H9 (cell line): ENCODE data around the gene SDR42E2. TPM values are rescaled to one million over a fixed set of nuclear protein-coding genes. Genes with fewer than 3 reads are reported as not detected.

Experiments used
- DNase-seq: peaks from one replicate; pipeline ENCODE4 v3.0.0-alpha.2; 2017
- H2AFZ ChIP-seq: one replicate; pipeline ENCODE4 v1.6.1; 2013; ENCODE audit warnings: mild to moderate bottlenecking, low read length, control low read depth, moderate library complexity
- H2AK5ac ChIP-seq: 2 replicates; pipeline ENCODE4 v1.6.1; 2013; ENCODE audit warnings: low read length, control low read depth, mixed read lengths; ENCODE audit not compliant: insufficient read length
- H2BK120ac ChIP-seq: one replicate; pipeline ENCODE4 v1.6.1; 2013; ENCODE audit warnings: low read depth, mild to moderate bottlenecking, low read length, control low read depth, inconsistent platforms; ENCODE audit not compliant: poor library complexity, severe bottlenecking
- H2BK12ac ChIP-seq: 2 replicates; pipeline ENCODE4 v1.6.1; 2013; ENCODE audit warnings: low read length, control low read depth, mixed read lengths, low read depth; ENCODE audit not compliant: insufficient read length
- H2BK15ac ChIP-seq: 2 replicates; pipeline ENCODE4 v1.6.1; 2013; ENCODE audit warnings: low read depth, low read length, control low read depth
- H2BK20ac ChIP-seq: one replicate; pipeline ENCODE4 v1.6.1; 2013; ENCODE audit warnings: low read depth, mild to moderate bottlenecking, low read length, control low read depth, inconsistent platforms; ENCODE audit not compliant: poor library complexity, severe bottlenecking
- H2BK5ac ChIP-seq: 2 replicates; pipeline ENCODE4 v1.6.1; 2013; ENCODE audit warnings: low read length, control low read depth, mixed read lengths; ENCODE audit not compliant: insufficient read length
- H3K14ac ChIP-seq: 2 replicates; pipeline ENCODE4 v1.6.1; 2013; ENCODE audit warnings: low read length, control low read depth; ENCODE audit not compliant: insufficient read depth
- H3K18ac ChIP-seq: 2 replicates; pipeline ENCODE4 v1.6.1; 2013; ENCODE audit warnings: low read depth, mild to moderate bottlenecking, mixed read lengths, low read length, control low read depth; ENCODE audit not compliant: insufficient read length
- H3K23ac ChIP-seq: 2 replicates; pipeline ENCODE4 v1.6.1; 2013; ENCODE audit warnings: low read length, control low read depth, mixed read lengths, low read depth; ENCODE audit not compliant: insufficient read length
- H3K23me2 ChIP-seq: 2 replicates; pipeline ENCODE4 v1.6.1; 2013; ENCODE audit warnings: low read depth, mild to moderate bottlenecking, mixed read lengths, low read length, control low read depth; ENCODE audit not compliant: insufficient read length, poor library complexity, severe bottlenecking
- H3K27ac ChIP-seq: 2 replicates; pipeline ENCODE4 v1.5.1; 2013; ENCODE audit warnings: low read length, control low read depth, mixed read lengths, low read depth; ENCODE audit not compliant: insufficient read length
- H3K27me3 ChIP-seq: 2 replicates; pipeline ENCODE4 v1.6.1; 2013; ENCODE audit warnings: low read length, control low read depth, inconsistent platforms; ENCODE audit not compliant: insufficient read depth
- H3K4ac ChIP-seq: 2 replicates; pipeline ENCODE4 v1.6.1; 2013; ENCODE audit warnings: low read depth, mild to moderate bottlenecking, control low read depth, inconsistent platforms, low read length, moderate library complexity
- H3K4me1 ChIP-seq: 2 replicates; pipeline ENCODE4 v1.6.1; 2013; ENCODE audit warnings: low read length, control low read depth, inconsistent platforms; ENCODE audit not compliant: insufficient read depth
- H3K4me2 ChIP-seq: 2 replicates; pipeline ENCODE4 v1.6.1; 2013; ENCODE audit warnings: low read length, control low read depth, mixed read lengths; ENCODE audit not compliant: insufficient read length, insufficient read depth
- H3K56ac ChIP-seq: 2 replicates; pipeline ENCODE4 v1.6.1; 2013; ENCODE audit warnings: low read depth, mild to moderate bottlenecking, mixed read lengths, low read length, control low read depth; ENCODE audit not compliant: insufficient read length
- H3K79me1 ChIP-seq: 2 replicates; pipeline ENCODE4 v1.6.1; 2013; ENCODE audit warnings: low read depth, mild to moderate bottlenecking, moderate library complexity, low read length, control low read depth, inconsistent platforms; ENCODE audit not compliant: insufficient read depth, poor library complexity, severe bottlenecking
- H3K79me2 ChIP-seq: 2 replicates; pipeline ENCODE4 v1.6.1; 2013; ENCODE audit warnings: low read length, control low read depth, inconsistent platforms; ENCODE audit not compliant: insufficient read depth
- H3K9ac ChIP-seq: 2 replicates; pipeline ENCODE4 v1.6.1; 2013; ENCODE audit warnings: low read length, control low read depth, mixed read lengths; ENCODE audit not compliant: insufficient read length; ENCODE audit errors: extremely low read depth
- H3K9me3 ChIP-seq: one replicate; pipeline ENCODE4 v1.6.1; 2013; ENCODE audit warnings: low read depth, low read length, inconsistent platforms; ENCODE audit not compliant: control insufficient read depth
- H3T11ph ChIP-seq: one replicate; pipeline ENCODE4 v1.6.1; 2013; ENCODE audit warnings: mild to moderate bottlenecking, low read length, control low read depth, inconsistent platforms
- H4K20me1 ChIP-seq: one replicate; pipeline ENCODE4 v1.6.1; 2013; ENCODE audit not compliant: control insufficient read depth, insufficient read length, insufficient read depth
- H4K5ac ChIP-seq: 2 replicates; pipeline ENCODE4 v1.6.1; 2013; ENCODE audit warnings: low read depth, mild to moderate bottlenecking, mixed read lengths, low read length, control low read depth; ENCODE audit not compliant: insufficient read length
- H4K8ac ChIP-seq: replicated peaks from 2 replicates; pipeline ENCODE4 v1.6.1; 2013; ENCODE audit warnings: low read length, control low read depth, mixed read lengths, low read depth; ENCODE audit not compliant: insufficient read length
- H4K91ac ChIP-seq: 2 replicates; pipeline ENCODE4 v1.6.1; 2013; ENCODE audit warnings: low read depth, mild to moderate bottlenecking, moderate library complexity, mixed read lengths, low read length, control low read depth; ENCODE audit not compliant: insufficient read length
- H3K27ac Mint-ChIP-seq, 3 experiments: 2 replicates in 2 of 3; 3 replicates in 1 of 3; pipeline ENCODE4 v1.8.0; 2020 to 2021; ENCODE audit warnings: mixed read lengths in 3 of 3, mild to moderate bottlenecking in 1 of 3, moderate library complexity in 1 of 3
- H3K27me3 Mint-ChIP-seq: 2 replicates; pipeline ENCODE4 v1.8.0; 2021; ENCODE audit warnings: low read depth, mild to moderate bottlenecking, moderate library complexity, mixed read lengths
- H3K36me3 Mint-ChIP-seq, 3 experiments: 2 replicates in 2 of 3; 3 replicates in 1 of 3; pipeline ENCODE4 v1.8.0; 2020 to 2021; ENCODE audit warnings: low read depth in 3 of 3, mixed read lengths in 3 of 3; ENCODE audit not compliant: insufficient read depth in 1 of 3
- H3K4me1 Mint-ChIP-seq, 2 experiments: 2 replicates each; pipeline ENCODE4 v1.8.0; 2020; ENCODE audit warnings: mixed read lengths in 2 of 2
- H3K4me3 Mint-ChIP-seq, 2 experiments: 2 replicates in 1 of 2; 3 replicates in 1 of 2; pipeline ENCODE4 v1.8.0; 2020 to 2021; ENCODE audit warnings: mild to moderate bottlenecking in 2 of 2, mixed read lengths in 2 of 2, moderate library complexity in 1 of 2
- H3K9me3 Mint-ChIP-seq, 2 experiments: 2 replicates in 1 of 2; 3 replicates in 1 of 2; pipeline ENCODE4 v1.8.0; 2020; ENCODE audit warnings: mild to moderate bottlenecking in 2 of 2, mixed read lengths in 2 of 2, moderate library complexity in 1 of 2
- WGBS: extraction: QIAGEN DNeasy Blood & Tissue Kit; methylation state at CpG from one replicate; pipeline ENCODE4 v1.1.7; 2013; ENCODE audit warnings: missing lambda C conversion rate, low lambda C conversion rate, mixed read lengths; ENCODE audit not compliant: insufficient read length; ENCODE audit errors: extremely low coverage; 5-methylcytosine and 5-hydroxymethylcytosine counted together
- total RNA-seq: library from RNA; stranded (reverse); gene quantifications from 2 replicates; pipeline ENCODE4 v1.2.1, GENCODE V29; 2021
- TF ChIP-seq, protein P1 (sequence below): fragments of 200-600 bp; sonication (generic); conservative IDR thresholded peaks from 3 replicates; pipeline ENCODE4 v1.8.0; 2021; ENCODE audit warnings: antibody characterized with exemption, mild to moderate bottlenecking

The SDR42E2 gene
- total RNA-seq, 1 experiment from 2014 or later, result 0.09 TPM

DNA sequence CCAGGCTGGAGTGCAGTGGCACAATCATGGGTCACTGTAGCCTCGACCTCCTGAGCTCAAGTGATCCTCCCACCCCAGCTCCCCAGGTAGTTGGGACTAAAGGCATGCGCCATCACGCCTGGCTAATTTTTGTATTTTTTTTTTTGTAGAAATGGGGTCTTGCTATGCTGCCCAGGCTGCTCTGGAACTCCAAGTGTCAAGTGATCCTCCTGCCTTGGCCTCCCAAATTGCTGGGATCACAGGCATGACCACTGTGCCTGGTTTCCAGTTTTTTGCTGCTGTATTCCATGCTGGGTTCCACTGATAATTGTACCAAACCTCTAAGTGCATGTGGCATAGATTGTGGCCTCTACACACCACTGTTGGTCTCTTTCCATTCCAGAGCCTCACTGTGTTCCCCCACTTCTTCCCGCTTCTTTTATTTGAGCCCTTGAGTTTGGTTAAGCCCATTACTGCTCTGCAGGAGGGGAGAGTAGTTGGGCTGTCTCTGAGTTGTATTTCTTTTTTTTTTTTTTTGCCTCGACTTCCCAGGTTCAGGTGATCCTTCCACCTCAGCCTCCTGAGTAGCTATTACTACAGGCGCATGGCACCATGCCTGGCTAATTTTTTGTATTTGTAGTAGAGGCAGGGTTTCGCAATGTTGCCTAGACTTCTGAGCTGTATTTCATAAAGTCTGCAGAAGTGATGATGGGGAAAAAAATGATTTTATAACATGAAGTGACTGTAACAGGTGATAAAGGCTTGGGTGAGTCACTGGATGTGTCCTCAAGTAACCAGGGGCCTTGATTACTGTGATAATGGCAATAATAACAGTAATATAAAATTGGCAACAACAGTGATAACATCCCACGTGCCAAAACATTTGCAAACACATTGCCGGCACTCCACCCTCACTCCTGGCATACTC, 73.8 kb downstream of the SDR42E2 start:
- H3K27ac Mint-ChIP-seq, result no peak overlapping the region
- Histone ChIP-seq H2AK5ac (no peak overlapping the region), H3K23ac (no peak overlapping the region), H3K27me3 (no peaks in the 10 kb centered on the region), H3K79me1 (no peaks in the 10 kb centered on the region), H3K9ac (no peak overlapping the region), H3K4me1 (no peaks in the 10 kb centered on the region), H4K8ac (no peak overlapping the region), H4K20me1 (no peaks in the 10 kb centered on the region), H3K23me2 (no peaks in the 10 kb centered on the region), H3K4me2 (no peak overlapping the region), H4K5ac (no peak overlapping the region), H2BK15ac (no peak overlapping the region), H2BK5ac (no peak overlapping the region), H3K4ac (no peak overlapping the region), H3K14ac (no peak overlapping the region), H3K27ac (no peak overlapping the region), H2BK12ac (no peak overlapping the region), H3K56ac (no peak overlapping the region), H2AFZ (no peak overlapping the region), H2BK120ac (no peak overlapping the region), H3T11ph (no peak overlapping the region), H3K18ac (no peak overlapping the region), H4K91ac (no peak overlapping the region), H2BK20ac (no peak overlapping the region), H3K9me3 (no peaks in the 10 kb centered on the region), H3K79me2 (no peaks in the 10 kb centered on the region)
- H3K27me3 Mint-ChIP-seq, result no peaks in the 10 kb centered on the region
- no peak for DNase-seq
- WGBS, result no CpG with 5 or more reads among the region's 9 CpGs
- no peaks in the 10 kb centered on the region; a peak in 1 of 4 replicates for H3K4me1 Mint-ChIP-seq
- TF ChIP-seq, protein P1, sequence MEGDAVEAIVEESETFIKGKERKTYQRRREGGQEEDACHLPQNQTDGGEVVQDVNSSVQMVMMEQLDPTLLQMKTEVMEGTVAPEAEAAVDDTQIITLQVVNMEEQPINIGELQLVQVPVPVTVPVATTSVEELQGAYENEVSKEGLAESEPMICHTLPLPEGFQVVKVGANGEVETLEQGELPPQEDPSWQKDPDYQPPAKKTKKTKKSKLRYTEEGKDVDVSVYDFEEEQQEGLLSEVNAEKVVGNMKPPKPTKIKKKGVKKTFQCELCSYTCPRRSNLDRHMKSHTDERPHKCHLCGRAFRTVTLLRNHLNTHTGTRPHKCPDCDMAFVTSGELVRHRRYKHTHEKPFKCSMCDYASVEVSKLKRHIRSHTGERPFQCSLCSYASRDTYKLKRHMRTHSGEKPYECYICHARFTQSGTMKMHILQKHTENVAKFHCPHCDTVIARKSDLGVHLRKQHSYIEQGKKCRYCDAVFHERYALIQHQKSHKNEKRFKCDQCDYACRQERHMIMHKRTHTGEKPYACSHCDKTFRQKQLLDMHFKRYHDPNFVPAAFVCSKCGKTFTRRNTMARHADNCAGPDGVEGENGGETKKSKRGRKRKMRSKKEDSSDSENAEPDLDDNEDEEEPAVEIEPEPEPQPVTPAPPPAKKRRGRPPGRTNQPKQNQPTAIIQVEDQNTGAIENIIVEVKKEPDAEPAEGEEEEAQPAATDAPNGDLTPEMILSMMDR, result no peak
- H3K36me3 Mint-ChIP-seq, result peaks cover 0 to 16% (median 10%) of the 10 kb centered on the region in 3 experiments; a peak in 5 of 7 replicates
- H3K4me3 Mint-ChIP-seq, result no peak overlapping the region
- H3K9me3 Mint-ChIP-seq, result no peaks in the 10 kb centered on the region
